Sigmoid colon (tissue), 4 donors: ENCODE data around the gene MYO18B.

Experiments used
- EP300 ChIP-seq, 4 donors: sonication (generic); formaldehyde crosslinking; IDR thresholded peaks; one replicate each; pipeline ENCODE4 v1.6.1; 2017; ENCODE audit warnings: antibody characterized with exemption in 4 of 4
- TF ChIP-seq, protein P1 (sequence below), 4 experiments: fragments of 450-650 bp in 3 of 4; fragments of 200-600 bp in 1 of 4; IDR thresholded peaks; one replicate each; pipeline ENCODE4 v1.5.1; 2016 to 2019; ENCODE audit warnings: antibody characterized with exemption in 4 of 4, mild to moderate bottlenecking in 3 of 4, moderate library complexity in 2 of 4

GRCh38 chr22:26038365-26038764 lies 296.4 kb downstream of the MYO18B start:
- TF ChIP-seq EP300 (IDR thresholded peaks at IDR 0.05): no peak
- TF ChIP-seq, protein P1, sequence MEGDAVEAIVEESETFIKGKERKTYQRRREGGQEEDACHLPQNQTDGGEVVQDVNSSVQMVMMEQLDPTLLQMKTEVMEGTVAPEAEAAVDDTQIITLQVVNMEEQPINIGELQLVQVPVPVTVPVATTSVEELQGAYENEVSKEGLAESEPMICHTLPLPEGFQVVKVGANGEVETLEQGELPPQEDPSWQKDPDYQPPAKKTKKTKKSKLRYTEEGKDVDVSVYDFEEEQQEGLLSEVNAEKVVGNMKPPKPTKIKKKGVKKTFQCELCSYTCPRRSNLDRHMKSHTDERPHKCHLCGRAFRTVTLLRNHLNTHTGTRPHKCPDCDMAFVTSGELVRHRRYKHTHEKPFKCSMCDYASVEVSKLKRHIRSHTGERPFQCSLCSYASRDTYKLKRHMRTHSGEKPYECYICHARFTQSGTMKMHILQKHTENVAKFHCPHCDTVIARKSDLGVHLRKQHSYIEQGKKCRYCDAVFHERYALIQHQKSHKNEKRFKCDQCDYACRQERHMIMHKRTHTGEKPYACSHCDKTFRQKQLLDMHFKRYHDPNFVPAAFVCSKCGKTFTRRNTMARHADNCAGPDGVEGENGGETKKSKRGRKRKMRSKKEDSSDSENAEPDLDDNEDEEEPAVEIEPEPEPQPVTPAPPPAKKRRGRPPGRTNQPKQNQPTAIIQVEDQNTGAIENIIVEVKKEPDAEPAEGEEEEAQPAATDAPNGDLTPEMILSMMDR (IDR thresholded peaks at IDR 0.05): no peak
